ENCODE measurements around the gene MSRB3.
"Not testable (repeated sequence)": the region's sequence is repeated elsewhere in the genome, so short reads cannot be mapped to it uniquely, and the experiment has no call there.

The MSRB3 gene

DNA sequence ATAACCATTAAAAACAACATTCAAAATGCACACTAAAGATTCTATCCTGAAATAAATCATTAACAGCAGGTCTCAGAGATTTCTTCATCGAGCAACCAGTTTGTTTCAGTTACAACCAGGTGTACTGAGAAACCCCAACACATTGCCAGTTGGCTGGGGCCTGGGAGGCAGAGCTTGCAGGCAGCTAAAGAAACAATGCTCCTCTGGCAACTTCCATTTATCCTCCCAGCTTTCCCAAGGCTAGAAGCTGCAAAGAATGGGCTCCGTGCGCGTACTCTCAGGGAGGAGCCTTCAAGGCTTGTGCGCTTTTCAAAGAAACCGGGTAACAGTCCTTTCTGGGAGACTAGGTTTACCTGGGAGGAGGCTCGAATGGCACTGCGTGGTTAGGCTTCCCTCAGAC lies 181.6 kb downstream of the MSRB3 start:
- no peak for DNase-seq

DNA sequence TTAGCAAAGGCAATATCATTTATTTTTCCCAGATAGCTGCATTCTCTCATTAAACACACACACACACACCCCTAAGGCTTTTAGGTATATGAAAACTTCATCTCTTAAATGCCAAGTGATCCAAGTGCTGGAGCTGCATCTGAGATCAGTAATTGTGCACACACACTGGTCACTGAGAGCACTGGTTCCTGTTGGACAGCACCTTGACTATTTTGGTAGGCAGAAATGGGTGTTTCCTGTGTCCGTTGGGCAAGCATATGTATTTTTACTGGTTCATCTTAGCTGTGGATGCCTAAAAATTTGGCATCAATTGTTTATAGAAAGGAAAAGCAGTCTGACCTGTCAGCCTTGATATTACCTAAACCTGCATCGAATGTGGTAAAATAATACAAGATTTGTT lies 182.5 kb downstream of the MSRB3 start:
- no peak for DNase-seq

DNA sequence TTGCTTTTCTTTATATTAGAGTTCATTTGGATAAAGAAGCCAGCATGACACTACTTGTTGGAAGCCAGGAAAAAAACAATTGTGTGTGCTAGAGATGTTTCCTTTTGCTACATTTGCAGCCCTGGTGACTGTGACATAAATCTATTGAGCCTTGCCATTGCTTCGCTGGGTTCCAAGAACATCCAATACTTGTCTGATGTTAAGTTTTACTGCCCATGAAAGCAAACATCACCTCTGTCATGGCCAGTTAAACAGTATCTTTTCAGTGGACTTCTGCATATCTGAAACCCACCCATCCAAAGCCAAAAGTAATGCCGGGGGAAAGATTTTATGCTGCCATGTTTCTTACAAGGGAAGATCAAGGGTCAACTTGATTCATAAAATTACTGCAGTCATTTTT lies 184.0 kb downstream of the MSRB3 start:
- DNase-seq, result no peak

DNA sequence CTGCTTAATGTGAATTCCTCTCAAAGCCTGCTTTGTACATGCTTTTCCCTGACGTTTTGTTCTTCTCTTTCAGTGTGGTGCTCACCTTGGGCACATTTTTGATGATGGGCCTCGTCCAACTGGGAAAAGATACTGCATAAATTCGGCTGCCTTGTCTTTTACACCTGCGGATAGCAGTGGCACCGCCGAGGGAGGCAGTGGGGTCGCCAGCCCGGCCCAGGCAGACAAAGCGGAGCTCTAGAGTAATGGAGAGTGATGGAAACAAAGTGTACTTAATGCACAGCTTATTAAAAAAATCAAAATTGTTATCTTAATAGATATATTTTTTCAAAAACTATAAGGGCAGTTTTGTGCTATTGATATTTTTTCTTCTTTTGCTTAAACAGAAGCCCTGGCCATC lies 184.6 kb downstream of the MSRB3 start:
- no peak for DNase-seq

GRCh38 chr12:65463611-65464010 lies 185.1 kb downstream of the MSRB3 start:
- no peak for DNase-seq

DNA sequence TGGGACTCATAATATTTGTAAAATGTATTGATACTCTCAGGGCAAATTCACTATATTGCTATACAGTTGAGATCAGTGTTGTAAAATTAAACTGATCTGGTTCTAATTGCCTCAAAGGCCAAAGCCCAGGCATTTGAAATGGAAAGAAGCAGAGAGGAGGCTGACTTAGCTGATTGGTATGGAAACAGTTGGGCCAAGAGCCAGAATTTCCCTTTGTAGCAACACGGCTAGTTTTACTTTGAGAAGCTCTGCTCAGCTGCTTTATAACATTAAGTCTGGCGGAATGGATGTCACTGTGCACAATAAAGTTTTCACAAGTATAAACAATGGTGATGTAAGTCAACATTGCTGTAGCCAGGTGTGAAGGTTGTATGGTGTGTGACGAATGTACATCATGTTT lies 186.4 kb downstream of the MSRB3 start:
- DNase-seq, result no peak

DNA sequence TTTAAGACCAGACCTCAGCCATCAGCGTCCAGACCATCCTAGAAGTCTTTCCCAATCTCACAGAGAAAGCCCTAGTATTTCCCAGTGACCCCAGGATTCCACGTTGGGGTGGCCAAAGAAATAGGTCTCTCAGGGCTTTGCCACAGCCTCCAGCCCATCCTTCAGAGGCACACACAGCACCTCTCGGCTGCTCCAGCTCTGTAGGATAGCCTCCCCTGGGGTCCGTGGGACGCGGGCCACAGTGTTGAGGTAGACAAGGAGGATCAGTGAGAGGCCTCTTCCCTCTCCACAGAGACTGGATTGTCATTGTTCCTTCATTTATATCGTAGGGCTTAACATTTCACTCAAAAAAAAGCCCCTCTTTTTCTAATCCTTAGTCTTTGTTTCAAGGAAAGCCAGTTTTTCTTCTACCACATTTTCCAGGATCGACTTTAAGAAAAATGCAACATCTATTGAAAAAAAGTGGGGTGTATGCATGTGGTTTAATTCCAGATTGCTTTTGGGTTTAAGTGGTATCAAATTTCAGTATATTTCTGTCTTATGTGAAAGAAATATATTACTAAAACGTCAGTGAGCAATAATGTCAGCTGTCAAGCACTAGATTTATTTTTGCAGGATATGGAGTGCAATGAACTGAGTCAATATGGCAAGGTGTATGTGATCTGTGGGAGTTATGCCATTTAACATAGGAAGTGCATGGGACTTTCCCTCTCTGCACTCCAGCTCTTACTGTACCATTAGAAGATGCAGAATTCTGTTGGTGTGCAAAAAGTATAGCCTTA lies 187.5 kb downstream of the MSRB3 start:
- DNase-seq, result no peak

DNA sequence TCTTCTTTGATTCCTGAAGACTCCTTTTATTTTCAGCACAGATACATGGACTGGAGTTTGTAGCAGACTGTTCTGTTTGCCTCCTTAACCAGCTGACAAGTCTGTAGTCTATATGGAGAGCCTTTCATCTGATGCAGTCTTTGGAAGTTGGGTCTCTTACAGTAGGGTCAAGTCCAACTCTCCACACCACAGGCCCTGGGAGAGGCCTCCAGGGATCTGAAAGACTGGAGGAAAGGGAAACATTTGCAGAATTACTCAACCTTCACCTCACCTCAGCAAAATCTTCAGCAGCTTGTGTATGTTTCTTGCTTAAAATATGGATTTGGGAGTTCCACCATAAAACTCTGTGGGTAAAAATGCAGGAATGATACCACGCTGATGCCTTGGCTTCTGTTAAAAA lies 188.4 kb downstream of the MSRB3 start:
- no peak for DNase-seq

GRCh38 chr12:65470256-65470655 lies 191.8 kb downstream of the MSRB3 start:
- DNase-seq, result no peak

GRCh38 chr12:65472079-65472478 lies 193.6 kb downstream of the MSRB3 start:
- DNase-seq, result no peak

- DNase-seq, result no peak
Observed at GRCh38 chr12:65474831-65475230, 196.3 kb downstream of the MSRB3 start.

DNA sequence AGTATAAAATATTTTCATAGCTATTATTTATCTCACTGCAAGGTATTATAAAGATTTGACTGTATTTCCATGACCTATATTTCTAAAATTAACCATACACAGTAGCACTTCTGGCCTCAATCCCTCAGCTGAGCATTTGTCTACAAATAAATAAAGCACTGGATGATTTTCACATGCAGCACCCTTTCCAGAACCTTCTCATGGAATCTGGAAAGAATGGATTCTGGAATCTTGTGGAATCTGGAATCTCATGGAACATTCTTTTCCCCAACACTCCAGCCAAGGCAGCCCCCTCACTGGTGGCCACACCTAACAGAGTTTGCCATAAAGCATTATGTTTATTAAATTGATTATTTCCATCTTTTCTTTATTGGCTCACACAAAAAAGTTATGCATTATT lies 199.2 kb downstream of the MSRB3 start:
- no peak for DNase-seq

GRCh38 chr12:65483891-65484516 lies 205.5 kb downstream of the MSRB3 start:
- not testable (repeated sequence) for DNase-seq

DNA sequence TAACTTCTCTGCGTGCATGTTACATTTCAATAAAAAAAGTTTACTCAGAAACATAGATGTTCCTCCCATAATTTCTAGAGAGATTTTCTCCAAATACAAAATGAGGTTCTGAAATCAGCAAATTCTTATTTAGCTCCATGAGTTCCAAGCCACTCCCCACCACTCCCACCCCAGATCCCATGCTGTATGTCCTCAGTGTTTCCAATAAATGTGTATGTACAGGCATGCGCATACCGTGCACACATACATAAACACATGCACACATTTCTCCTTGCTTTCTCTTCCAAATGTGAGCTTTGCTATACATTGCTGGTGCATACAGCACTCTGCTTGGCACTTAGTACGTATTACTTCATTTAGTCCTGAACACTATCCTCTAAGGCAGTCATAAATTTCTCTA lies 209.7 kb downstream of the MSRB3 start:
- no peak for DNase-seq

GRCh38 chr12:65490250-65490649 lies 211.8 kb downstream of the MSRB3 start:
- DNase-seq, result no peak

GRCh38 chr12:65492998-65493912 lies 214.8 kb downstream of the MSRB3 start:
- DNase-seq, result no peak

DNA sequence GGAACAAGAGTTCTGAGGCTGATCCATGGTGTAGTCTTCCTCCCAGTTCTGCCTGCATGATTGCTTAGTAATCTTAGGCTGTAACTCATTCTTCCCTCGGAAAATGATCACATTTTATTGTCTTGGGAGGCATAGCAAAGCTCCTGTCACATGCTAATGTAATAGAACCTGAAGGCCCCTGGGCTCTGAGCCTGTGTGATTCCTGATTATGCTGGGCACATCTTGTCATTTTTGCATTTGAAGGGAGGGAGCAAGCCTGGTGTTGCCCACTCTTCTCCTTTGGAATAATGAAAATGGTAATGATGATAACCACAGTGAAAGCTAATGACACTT lies 215.4 kb downstream of the MSRB3 start:
- DNase-seq, result no peak

DNA sequence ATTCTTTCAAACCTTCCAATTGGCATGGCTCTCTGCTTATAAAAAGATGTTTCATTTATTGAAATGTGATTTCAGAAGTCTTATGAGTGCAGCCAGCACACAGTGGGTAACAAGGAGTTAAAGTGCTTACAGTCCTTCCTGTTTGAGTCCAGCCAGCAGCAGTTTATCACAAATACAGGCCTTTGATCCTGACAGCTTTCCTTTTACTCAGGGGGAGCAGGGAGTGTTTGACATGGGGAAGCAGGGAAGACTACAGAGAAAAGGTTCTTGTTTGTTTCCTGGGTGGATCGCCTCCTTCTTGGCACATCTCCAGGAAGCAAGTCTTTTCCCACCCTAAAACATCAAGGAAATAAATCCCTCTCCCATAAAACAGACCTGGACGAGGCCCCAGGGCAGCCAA lies 216.1 kb downstream of the MSRB3 start:
- DNase-seq, result no peak

GRCh38 chr12:65495233-65495632 lies 216.8 kb downstream of the MSRB3 start:
- no peak for DNase-seq

- DNase-seq, result no peak
Observed at GRCh38 chr12:65496617-65497016, 218.1 kb downstream of the MSRB3 start.

DNA sequence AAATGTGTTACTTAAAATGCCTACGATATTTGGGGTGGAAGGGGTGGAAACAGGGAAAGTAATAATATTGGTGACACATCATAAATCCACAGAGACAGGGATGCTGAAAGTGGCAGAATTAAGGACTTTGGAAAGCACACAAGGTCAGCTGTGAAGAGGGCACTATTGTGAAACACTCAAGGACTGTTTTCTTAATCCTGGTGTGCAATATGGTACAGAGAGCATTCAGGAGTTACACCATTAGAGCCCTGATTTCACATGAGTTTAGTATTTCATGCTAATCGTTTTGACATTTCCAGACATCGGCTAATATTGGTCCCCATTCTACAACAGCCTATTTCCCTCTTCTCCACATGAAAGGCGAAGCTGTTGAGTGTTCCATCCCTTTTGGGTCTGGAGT lies 219.2 kb downstream of the MSRB3 start:
- DNase-seq, result no peak

- no peak for DNase-seq
Observed at GRCh38 chr12:65499167-65499566, 220.7 kb downstream of the MSRB3 start.

GRCh38 chr12:65500091-65500900 lies 221.8 kb downstream of the MSRB3 start:
- DNase-seq, result no peak

All from stimulated activated CD4-positive, alpha-beta T cell treated with anti-CD3 and anti-CD28 coated beads, Interleukin-1b, Interleukin-23, amount 100 ng/mL, for 48 hours (primary cell).